Stimulated activated CD8-positive, alpha-beta memory T cell treated with anti-CD3 and anti-CD28 coated beads, Interleukin-7, amount 100 ng/mL, for 24 hours (primary cell): ENCODE results near the gene ASF1A.

Experiments used
- DNase-seq: peaks from one replicate; pipeline ENCODE4 v3.0.0-alpha.2; 2020; ENCODE audit warnings: low read depth

Gene ASF1A

DNA sequence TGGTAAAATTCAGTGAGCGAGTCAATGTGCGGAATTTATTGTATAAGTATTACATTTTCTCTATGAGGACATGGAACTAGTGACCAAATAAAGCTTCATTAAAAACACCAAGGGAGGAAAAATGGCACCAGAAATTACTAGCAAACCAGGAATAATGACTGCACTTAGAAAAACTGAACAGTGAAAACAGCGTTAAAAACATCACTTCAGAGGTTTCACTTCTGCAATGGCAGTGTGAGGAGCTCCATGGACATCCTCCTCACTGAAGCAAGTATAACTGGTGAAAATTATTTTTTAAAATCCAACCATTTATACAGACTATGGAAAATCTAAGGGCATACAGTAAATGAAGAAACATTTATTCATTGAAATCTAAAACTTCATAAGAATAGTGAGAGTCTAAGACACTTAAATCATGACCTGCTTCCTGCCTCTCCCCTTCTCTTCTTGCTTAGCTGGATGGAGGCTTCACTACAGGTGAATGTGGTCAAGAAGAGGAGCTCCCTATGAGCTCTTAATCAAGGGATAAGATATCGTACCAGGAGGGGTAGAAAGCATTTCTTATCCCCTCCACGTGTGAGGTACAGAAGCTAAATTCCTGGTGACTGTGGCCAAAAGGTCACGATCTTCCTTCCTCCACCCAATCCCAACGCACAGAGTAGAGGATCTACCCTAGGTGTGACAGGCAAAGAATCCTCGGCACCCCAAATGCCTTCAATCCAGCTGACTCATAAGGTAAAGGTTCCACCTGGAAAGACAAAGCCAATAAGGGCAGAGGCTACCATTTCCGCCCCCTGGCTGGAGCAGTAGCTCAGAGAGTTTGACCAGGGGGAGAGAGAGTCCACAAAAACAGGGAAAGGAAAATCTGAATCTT, 12.3 kb upstream of the ASF1A start:
- DNase-seq: no peak

DNA sequence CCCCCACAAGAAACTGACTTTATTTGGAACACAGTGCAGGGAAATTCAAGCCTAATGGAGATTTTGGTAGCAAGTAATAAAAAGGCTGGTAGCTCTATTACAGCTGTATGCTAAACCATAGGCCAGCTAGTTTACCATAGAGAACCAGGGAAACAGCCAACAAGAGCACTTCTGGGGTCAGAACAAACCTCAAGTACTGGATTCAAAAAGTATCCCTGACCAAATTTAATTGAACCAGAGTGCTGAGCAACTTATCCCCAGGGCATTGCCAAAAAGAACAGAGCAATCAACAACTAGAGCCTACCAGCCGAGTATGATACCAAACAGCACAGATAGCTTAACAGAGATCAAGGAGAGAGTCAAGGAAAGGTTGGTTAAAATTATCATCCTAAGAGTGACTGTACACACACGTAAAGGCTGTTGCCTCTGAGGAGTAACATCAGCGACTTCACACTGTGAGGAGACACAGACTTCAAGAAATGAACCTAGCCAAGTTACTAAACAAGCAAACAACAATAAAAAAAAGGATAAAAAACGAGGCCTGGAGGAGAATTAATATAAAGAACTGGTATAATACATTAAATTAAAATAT, 11.5 kb upstream of the ASF1A start:
- no peak for DNase-seq

DNA sequence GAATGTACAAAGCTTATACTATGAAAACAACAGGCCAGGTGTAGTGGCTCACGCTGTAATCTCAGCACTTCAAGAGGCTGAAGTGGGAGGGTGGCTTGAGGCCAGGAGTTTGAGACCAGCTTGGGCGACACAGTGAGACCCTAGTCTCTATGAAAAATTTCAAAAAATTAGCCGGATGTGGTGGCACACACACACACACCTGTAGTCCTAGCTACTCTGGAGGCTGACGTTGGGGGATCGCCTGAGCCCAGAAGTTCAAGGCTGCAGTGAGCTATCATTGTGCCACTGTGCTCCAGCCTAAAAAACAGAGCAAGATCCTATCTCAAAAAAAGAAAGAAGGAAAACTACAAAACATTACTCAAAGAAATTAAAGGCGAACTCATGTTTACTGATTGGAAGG, 7.3 kb upstream of the ASF1A start:
- no peak for DNase-seq

DNA sequence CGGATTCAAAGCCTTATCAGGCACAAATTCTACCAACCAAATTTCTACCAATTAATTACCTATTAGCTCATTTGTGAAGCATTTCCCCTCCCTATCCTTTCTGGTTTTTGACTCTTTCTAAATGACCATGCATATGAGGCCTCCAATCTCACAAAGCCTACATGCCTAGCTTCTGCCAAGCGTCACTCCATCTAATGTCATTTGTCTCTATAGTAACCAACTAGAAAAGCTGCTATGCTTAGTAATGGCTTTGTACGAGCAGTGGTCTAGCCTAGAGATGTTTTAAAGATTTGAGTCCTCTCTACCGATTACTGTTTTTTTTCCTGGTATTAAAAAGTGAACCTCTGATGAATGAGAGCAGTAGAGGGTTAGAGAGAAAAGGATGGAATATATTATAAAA, 4.8 kb upstream of the ASF1A start:
- DNase-seq: no peak

DNA sequence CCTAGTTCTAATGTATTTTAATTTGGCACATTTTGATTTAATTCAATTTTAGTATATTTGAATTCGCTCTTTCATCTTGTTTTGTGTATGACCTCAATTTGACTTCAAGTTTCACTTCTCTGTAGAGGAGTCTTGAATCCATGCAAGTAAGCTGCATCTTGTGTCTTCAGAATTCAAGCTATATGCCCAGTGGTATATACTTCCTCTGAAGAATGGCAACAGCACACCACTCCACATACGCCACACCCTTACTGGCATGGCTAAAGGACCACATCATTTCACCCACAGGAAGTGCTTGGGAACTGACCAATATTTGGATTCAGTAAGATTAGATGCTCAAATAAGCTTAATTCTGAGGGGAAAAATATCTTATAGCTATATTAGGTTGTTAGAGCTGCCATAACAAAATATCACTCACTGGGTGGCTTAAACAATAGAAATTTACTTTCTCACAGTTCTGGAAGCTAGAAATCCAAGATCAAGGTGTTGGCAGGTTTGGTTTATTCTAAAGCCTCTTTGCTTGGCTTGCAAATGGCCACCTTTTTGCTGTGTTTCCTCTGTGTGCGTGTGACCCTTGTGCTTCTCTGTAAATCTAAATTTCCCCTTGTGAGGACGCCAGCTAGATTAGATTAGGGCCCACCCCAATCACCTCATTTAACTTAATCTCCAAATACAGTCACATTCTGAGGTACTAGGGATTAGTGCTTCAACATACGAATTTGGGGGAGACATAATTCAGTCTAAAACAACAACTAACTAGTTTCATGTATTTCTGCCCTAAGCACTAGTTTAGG, 2.8 kb upstream of the ASF1A start:
- DNase-seq: no peak

DNA sequence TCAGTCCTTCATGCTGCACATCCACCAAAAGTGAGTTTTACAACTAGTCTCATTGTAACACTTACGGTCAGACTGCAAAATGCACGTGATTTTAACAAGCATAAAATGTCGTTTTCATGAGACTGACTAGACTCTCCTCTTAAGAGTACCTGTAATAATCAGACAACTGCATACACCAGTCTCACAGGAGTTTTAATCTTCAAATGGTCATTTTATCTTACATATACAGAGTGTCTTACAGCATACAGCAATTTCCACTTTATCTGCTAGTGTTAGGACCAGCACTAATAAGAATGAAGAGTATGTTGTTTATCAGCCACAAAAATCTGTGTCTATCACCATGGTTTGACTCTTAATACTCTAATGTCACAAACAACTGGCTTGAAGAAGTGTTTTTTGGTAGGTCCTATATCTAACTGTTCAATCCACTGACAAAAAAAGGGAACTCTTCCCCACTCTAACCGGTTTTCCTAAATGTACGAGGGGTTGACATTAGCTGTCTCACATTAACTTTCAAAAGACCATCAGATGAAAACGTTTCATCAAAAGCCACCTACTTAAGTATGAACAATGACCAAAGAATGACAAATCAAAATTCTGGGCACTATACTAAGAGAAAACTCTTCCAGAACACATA, 1.5 kb upstream of the ASF1A start:
- no peak for DNase-seq

DNA sequence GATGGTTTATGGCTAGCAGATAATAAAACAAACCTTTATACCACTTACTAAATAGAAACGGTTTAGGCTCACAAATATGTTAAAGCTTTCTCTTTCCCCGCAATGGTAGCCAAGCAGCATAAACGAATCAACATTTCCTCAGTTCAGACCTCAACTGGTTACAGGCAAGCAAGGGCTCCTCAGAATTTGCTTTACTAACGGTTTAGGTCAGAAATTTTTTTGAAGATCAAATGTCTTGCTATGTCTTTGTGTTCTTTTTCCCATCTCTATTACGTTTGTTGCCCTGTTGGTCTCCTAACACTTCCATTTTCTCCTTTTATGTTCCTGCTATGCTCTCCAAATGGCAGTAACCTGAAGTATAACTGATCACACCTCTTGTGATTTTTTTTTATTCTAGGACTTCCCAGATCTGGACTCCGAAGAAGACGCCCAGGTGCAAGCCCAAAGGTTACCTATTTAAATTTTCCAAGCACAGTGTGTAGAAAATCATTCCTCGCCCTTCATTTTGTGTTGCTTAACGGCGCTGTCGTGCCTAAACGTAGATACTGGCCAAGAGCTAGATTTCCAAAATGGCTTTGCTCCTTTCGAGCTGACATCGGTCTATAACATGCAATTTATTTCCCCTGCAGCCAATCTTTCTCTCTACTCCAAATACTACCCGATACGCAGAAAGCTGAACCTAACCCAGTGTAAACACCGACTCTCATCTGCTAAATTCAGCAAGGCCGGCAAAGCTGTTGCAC, 717 bp upstream of the ASF1A start:
- DNase-seq: no peak

DNA sequence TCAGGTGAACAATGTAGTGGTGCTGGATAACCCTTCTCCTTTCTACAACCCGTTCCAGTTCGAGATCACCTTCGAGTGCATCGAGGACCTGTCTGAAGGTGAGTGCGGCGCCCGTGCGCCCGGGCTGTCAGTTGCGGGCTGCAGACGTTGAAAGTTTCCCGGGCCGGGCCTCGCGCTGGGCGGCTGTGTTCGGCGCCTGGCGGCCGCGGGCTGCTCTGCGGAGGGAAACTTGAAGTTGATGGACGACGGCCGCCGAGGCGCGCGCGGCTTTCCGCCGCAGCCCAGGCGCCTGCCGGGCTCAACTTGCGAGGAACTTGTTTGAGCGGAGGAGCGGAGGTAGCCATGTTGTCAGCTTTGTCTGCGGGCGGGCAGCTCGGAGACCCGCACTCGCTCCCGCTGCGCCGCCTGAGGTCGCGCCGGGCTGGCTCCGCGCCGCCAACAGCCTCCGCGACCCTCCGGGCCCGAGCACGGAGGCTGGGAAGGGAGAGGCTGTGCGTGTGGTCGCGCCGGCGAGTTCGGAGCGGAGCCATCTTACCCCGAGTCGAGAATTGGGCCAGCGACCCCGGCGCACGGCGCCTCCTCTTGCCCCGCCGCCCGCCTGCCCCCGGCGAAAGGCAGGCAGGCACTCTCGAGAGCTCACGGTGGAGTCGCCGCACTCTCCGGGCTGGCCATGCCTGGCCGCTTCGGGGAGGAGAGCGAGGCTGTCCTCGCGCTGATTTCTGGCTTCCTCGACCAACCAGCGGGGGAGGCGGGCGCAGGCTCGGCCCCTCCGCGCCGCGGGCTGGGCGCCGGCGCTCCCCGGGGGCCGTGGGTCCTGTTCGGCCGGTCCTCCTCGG, 691 bp downstream of the ASF1A start:
- DNase-seq: peak; percentile 33

DNA sequence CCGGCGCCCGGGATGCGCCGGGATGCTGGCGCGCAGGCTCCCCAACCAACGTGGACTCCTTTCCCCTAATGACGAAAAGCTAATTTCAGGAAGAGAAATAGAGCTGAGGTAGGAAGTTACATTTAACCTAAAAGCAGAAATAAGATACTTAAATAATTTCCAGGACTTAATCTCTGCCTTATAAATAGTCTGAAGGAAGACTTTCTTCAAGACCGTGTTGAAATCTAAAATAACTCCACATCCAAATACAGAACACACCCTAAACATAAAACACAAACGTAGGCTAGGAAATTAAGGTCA, 1.3 kb downstream of the ASF1A start:
- no peak for DNase-seq

DNA sequence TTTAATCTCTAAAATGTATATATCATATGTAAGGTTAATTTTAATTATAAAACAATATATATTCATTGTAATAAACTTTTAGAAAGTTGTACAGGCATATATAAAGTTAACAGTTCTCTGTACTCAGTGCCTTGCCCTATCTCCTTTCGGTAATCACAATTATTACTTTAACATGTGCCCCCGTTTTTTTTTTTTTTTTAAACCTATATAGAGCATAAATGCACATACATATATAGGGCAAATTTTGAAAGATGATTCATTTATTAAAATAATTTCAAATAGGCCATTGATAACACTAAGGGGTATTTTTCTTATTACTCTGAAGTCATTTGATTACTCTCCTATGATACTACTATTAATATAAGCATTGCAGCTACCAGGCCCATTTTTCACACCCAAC, 1.9 kb downstream of the ASF1A start:
- no peak for DNase-seq

DNA sequence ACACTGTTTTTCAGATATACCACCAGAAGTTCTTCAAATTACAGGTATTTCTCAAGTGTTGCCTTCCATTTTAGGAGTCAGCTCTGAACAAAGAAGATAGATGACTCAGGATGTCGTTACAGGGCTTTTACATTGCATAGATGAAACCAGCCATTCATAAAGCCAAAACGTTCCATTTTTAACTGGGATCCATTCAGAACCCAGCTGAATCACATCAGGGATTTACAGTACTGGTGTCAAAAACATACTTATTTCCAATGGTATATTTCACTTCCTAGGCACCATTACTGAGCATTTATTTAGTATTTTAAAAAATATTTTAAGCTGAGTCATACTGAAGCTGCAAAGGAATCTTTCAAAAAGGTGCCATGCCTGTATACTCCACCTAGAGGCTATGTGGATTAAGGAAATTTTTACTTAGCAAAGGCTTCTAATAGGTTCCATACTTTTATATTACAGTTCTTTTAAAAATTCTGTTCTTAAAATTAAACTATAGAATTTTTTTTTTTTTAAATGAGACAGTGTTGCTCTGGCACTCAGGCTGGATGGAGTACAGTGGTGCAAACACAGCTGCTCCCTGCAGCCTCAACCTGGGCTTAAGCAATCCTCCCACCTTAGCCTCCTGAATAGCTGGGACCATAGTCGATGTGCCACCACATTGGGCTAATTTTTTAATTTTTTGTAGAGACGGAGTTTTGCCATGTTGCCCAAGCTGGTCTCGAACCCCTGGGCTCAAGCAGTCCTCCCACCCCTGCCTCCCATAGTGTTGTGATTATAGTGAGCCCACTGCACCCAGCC, 2.6 kb downstream of the ASF1A start:
- no peak for DNase-seq

DNA sequence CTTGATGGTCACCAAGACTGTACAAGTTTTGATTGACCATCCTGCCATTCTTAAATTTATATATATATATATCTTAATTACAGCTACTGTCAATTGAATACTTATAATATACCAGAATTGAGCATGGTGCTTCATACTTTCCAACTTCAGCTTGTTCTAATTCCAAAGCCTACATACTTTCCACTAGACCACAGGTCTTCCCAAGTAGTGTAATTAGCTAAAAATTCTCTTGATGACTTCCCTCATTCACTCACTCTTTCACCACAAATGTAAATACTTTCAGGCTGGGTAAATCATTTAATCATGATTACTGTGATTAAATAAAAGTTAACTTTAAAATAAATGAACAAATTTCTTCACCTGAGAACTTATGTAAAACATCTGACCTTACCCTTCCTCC, 3.4 kb downstream of the ASF1A start:
- no peak for DNase-seq

DNA sequence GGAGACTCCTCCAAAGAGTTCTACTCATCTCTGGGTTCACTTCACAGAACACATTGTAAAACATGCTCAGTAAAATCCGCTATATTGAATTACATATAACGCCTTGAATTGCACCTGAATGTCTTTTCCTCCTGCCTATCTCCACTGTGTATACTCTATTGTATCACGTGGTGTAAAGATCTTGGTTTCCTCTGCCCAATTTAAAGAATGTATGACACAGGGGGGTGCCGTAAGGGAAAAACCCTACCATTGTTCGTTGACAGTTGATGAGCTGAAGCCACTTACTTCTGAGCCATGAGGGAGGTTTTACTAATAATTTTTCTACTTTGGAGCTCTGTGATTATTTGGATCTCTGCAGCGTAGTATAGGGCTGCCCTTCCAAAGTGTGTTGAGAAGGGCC, 6.0 kb downstream of the ASF1A start:
- no peak for DNase-seq

DNA sequence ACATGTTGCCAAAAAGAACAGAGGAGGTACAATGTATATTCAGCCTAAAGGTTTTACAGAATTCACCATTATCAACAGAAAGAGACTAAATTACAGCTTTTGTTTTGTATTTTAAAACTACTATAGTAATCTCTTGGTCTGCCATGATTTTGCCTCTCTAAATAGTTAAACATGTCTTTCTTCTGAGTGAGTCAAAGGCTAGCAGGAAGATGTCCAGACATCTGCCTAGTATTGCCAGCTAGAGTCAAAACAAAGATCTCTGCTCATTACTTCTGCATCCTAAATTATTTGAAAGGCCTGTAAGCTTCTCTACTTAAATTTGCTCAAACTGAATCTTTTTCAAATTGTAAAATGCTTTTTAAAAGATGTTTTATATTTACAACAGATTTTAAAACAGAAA, 8.8 kb downstream of the ASF1A start:
- no peak for DNase-seq

DNA sequence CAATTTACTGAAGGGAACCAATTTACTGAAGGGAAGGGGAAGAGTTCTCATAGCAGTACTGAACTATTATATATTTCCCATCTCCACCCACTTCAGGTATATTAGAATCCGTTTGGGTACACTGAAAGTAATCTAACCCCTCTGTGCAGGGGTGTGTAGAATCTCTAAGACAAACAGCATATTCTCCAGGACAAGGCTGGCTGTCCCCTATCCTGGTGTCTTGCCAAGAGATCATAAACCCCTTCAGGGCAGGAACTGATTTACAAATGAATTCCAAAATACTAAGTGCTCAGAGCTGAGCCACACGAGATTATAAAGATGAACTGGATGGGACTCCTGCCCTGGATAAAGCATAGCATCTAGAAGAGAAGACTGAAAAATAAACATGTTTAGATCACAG, 9.2 kb downstream of the ASF1A start:
- DNase-seq: no peak

DNA sequence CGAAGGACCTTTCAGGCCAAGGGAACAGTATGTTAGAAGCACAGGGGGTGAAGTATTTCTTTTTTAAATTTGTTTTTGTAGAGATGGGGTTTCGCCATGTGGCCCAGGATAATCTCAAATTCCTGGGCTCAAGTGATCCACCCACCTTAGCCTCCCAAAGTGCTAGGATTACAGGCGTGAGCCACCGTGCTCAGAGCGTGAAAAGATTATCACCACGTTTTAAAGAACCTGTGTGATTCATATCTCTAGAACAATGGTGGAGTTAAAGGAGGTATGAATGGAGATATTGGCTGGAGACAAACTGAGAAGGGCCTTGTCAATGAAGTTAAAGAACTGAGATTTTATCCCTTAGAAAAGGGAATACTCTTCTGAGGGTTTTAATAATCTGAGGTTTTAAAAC, 9.7 kb downstream of the ASF1A start:
- no peak for DNase-seq

DNA sequence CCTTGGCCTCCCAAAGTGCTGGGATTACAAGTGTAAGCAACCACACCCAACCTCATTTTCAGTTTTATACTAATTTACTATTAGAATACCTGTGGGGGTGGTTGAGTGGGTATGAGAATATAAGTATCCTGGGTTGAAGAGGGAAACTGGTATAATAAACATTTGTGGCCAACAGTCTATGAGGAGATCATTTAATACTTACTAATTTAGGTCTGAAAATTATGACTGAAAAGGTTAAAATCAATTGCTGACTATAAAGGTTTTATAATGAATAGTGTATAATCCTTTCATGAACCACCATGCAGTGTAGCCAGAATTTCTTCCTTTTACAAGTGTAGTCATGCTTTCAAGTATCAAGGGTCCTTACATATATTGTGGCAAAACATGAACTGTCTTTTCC, 11.1 kb downstream of the ASF1A start:
- no peak for DNase-seq

DNA sequence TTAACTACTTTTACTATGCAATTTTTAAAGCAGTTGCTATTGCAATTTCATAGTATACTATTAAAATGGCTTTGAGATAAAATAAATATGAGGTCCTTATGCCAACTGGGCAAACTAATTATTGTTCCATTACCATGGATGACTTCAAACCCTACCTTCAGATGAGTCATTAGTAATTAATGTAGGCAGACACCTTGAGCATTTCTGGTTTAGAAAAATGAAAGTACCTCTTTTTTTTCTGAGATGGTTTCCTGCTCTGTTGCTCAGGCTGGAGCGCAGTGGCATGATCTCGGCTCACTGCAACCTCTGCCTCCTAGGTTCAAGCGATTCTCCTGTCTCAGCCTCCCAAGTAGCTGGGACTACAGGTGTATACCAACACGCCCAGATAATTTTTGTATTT, 11.9 kb downstream of the ASF1A start:
- no peak for DNase-seq

DNA sequence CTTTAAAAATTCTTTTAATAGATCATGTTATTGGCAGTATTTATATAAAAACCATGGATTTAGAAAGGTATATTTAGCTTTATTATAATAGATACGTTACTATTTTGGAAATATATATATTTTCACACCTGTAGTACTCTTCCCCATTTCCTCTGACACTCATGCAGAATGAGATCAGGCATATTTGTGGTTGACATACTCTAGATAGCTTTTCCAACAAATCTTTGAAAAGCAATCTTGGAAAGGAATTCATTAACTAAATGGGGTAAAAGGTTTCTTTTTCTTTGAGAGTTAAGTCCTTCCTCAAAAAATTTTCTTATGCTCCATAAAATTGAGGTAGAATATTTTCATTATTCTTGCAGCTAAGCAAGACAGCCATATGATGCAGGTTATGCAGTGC, 14.5 kb downstream of the ASF1A start:
- DNase-seq: no peak

DNA sequence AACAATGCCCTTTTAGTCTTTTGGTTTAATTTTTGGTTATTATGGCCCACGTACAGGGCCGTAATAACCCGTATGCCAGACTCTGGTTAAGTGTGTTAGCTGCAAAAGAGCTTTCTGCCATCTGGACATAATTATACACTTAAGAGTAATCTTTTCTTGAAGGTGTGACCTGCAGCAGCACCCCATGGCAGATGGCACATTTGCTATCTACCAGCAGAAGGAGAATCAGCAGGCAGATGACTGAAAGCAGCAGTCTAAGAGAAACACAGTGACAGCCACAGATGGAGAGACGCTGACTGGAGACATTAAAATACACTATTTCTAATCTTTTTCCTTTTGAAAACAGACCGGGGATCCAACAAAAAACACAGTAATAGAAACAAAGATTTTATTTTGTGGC, 18.7 kb downstream of the ASF1A start:
- DNase-seq: no peak
